ENCODE measurements around the gene HTR4. TPM values are rescaled to one million over a fixed set of nuclear protein-coding genes. Genes with fewer than 3 reads are reported as not detected.
"Not testable (repeated sequence)": the region's sequence is repeated elsewhere in the genome, so short reads cannot be mapped to it uniquely, and the experiment has no call there.

Gene HTR4
- total RNA-seq, 3 donors from 2014 or later = 15.0 to 18.8 (median 17.3) TPM

DNA sequence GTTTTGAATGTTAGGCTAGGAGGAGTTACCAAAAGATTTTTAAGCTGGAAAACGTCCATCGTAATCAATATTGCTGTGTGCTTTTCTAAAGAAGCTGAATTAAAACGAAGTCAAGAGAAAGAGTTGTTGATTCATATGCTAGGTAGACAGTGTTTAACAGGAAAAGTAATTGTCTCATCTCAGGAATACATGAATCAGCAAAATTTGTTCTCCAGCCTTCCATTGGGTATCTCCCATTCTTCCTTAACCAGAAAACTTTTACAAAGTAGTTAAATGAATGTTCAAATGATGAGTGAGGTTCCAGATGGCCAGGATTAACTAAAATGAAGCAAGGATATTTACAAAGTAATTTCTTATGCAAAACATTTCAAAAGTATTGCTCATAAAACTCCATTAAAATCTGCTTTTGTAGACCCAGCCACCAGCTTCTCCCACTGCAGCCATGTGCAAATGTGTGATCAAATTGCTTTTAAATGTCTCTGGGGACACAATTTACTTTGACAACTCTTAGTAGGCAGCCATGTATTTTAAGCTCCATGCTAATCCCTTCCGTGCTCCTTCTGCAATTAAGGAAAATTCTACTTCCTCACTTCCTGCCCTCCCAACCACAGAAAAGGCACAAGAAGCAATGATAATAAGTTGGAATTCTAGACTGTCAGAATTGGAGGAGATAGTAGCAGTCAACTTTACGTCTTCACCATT is 121.2 kb downstream of the HTR4 start:
- peaks cover 16% of the 10 kb centered on the region for H3K9me3 ChIP-seq
- intact Hi-C loops (cut with DNase I, micrococcal nuclease) = no loop called here
- no peak for TF ChIP-seq CTCF (IDR thresholded peaks at IDR 0.05)
- no peak overlapping the region for H3K4me3 ChIP-seq
- no peaks in the 10 kb centered on the region for H3K4me1 ChIP-seq (ENCODE audit: low read depth)
- H3K36me3 ChIP-seq (ENCODE audit: low read depth) = no peaks in the 10 kb centered on the region
- DNase-seq (no peak), ATAC-seq (no peak)

DNA sequence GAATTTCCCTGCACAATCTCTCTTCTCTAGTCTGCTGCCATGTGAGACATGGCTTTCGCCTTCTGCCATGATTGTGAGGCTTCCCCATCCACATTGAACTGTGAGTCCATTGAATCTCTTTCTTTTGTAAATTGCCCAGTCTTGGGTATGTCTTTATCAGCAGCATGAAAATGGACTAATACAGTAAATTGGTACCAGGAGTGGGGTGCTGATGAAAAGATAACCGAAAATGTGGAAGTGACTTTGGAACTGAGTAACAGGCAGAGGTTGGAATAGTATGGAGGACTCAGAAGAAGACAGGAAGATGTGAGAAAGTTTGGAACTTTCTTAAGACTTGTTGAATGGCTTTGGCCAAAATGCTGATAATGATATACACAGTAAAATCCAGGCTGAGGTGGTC is 124.9 kb downstream of the HTR4 start:
- H3K36me3 ChIP-seq (ENCODE audit: low read depth); intact Hi-C loops (cut with DNase I, micrococcal nuclease); H3K4me3 ChIP-seq; ATAC-seq; H3K4me1 ChIP-seq (ENCODE audit: low read depth); DNase-seq: not testable (repeated sequence)
- H3K9me3 ChIP-seq = peaks cover 16% of the 10 kb centered on the region

- Histone ChIP-seq H3K4me1 (ENCODE audit: low read depth) (no peaks in the 10 kb centered on the region), H3K4me3 (no peak overlapping the region), H3K36me3 (ENCODE audit: low read depth) (no peaks in the 10 kb centered on the region), H3K9me3 (peaks cover 6% of the 10 kb centered on the region)
- no peak for ATAC-seq
- no peak for DNase-seq
- intact Hi-C loops (cut with DNase I, micrococcal nuclease) = no loop called here
- TF ChIP-seq CTCF (IDR thresholded peaks at IDR 0.05) = no peak
These were observed 129.6 kb downstream of the HTR4 start for GRCh38 chr5:148524721-148525120.

DNA sequence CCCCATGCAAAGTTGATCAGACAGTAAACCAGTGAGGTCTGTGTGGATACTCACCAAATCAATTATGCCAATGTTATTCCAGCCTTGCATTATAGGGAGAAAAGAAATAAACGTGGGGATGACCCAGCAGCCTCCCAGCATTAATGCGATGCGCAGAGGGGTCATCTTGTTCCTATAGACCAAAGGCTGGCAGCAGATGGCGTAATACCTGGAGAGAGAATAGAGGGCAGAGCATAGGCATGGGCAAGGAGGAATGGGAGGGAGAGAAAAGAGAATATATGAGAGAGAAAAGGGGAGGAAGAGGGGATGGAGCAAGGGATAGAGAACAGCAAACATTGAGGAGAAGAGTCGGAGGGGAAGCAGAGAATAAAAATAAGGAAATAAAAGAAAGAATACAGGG is 131.2 kb downstream of the HTR4 start:
- peak in 1 of 3 donors; percentile 8 for DNase-seq

GRCh38 chr5:148515460-148515859 is 138.9 kb downstream of the HTR4 start:
- no peak overlapping the region for H3K4me3 ChIP-seq
- ATAC-seq (no peak), DNase-seq (no peak)
- no peak for TF ChIP-seq CTCF (IDR thresholded peaks at IDR 0.05)
- intact Hi-C loops (cut with DNase I, micrococcal nuclease) = no loop called here
- H3K4me1 ChIP-seq (ENCODE audit: low read depth) = no peaks in the 10 kb centered on the region
- H3K9me3 ChIP-seq = peaks cover 11% of the 10 kb centered on the region
- no peaks in the 10 kb centered on the region for H3K36me3 ChIP-seq (ENCODE audit: low read depth)

More for the DNA sequence above, 131.2 kb downstream of the HTR4 start:
- intact Hi-C loops (cut with DNase I, micrococcal nuclease) = no loop called here
- no peak for ATAC-seq
- H3K4me3 ChIP-seq = no peak overlapping the region
- H3K9me3 ChIP-seq = no peaks in the 10 kb centered on the region
- H3K36me3 ChIP-seq (ENCODE audit: low read depth) = no peaks in the 10 kb centered on the region
- no peak for TF ChIP-seq CTCF (IDR thresholded peaks at IDR 0.05)
- H3K4me1 ChIP-seq (ENCODE audit: low read depth) = no peaks in the 10 kb centered on the region

DNA sequence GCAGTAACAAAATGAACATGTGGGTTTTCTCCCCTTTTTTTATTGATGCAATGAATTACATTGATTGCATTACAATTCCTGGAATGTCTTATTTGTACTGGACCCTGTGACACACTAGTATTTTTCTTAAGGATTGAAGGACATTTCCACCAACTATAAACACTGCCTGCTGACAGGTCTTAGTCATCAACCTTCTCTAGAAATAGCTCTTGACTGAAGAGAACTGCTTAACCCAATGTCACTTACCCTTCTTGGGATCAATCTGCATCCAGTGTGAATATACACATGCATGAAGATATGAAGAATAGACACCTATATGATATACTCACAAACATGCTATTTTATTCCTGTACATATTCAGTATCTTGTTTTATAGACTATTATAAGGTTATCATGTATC is 140.0 kb downstream of the HTR4 start:
- ATAC-seq (no peak), DNase-seq (no peak)
- Histone ChIP-seq H3K4me1 (ENCODE audit: low read depth) (no peaks in the 10 kb centered on the region), H3K36me3 (ENCODE audit: low read depth) (no peaks in the 10 kb centered on the region), H3K9me3 (peaks cover 11% of the 10 kb centered on the region), H3K4me3 (no peak overlapping the region)
- TF ChIP-seq CTCF (IDR thresholded peaks at IDR 0.05) = no peak
- intact Hi-C loops (cut with DNase I, micrococcal nuclease) = no loop called here
